IMR-90 (cell line): ENCODE measurements around the gene ZNF567. TPM values are rescaled to one million over a fixed set of nuclear protein-coding genes. Genes with fewer than 3 reads are reported as not detected.
"Not testable (repeated sequence)": the region's sequence is repeated elsewhere in the genome, so short reads cannot be mapped to it uniquely, and the experiment has no call there.

Experiments
- ATAC-seq: fragments of 200-7000 bp; cut with Tn5 transposase; 2 replicates; pipeline ENCODE4 v1.9.1; 2020; ENCODE audit warnings: low read depth, mild to moderate bottlenecking, moderate library complexity
- BruUV-seq: library from RNA; stranded (reverse); fragments of 400-500 nt; replicated peaks from 2 replicates; lab custom pipeline; 2021; lab: Mats Ljungman, UMichigan
- CTCF ChIA-PET: fragments of 300-600 bp; formaldehyde crosslinking; extraction: SDS; loops from one replicate; lab custom pipeline; 2021; ENCODE audit warnings: antibody characterized with exemption; lab: Yijun Ruan, JAX
- POLR2A ChIA-PET: fragments of 300-600 bp; sonication (Branson Sonifier 250); formaldehyde crosslinking; loops from one replicate; lab custom pipeline; 2022; ENCODE audit warnings: antibody characterized with exemption; ENCODE audit not compliant: unreplicated experiment; lab: Charles Lee
- DNase-seq: peaks from one replicate; pipeline ENCODE4 v3.0.0; 2013
- H2AFZ ChIP-seq: replicated peaks from 2 replicates; pipeline ENCODE3; 2013; ENCODE audit warnings: low read length, mild to moderate bottlenecking; ENCODE audit not compliant: poor library complexity
- H2AK5ac ChIP-seq: 2 replicates; pipeline ENCODE4 v1.6.1; 2013; ENCODE audit warnings: low read depth, low read length, inconsistent platforms
- H2AK9ac ChIP-seq: replicated peaks from 2 replicates; pipeline ENCODE3; 2013; ENCODE audit warnings: mild to moderate bottlenecking, low read depth, low read length, moderate library complexity; ENCODE audit not compliant: poor library complexity
- H2BK120ac ChIP-seq: 2 replicates; pipeline ENCODE4 v1.6.1; 2013; ENCODE audit warnings: low read depth, low read length, inconsistent platforms
- H2BK15ac ChIP-seq: 3 replicates; pipeline ENCODE4 v1.6.1; 2013; ENCODE audit warnings: low read depth, low read length, inconsistent platforms
- H2BK20ac ChIP-seq: 2 replicates; pipeline ENCODE4 v1.6.1; 2013; ENCODE audit warnings: low read depth, mild to moderate bottlenecking, inconsistent platforms, low read length, moderate library complexity
- H2BK5ac ChIP-seq: 2 replicates; pipeline ENCODE4 v1.6.1; 2013; ENCODE audit warnings: mild to moderate bottlenecking, low read depth, low read length, inconsistent platforms; ENCODE audit not compliant: poor library complexity, severe bottlenecking
- H3K14ac ChIP-seq: replicated peaks from 2 replicates; pipeline ENCODE4 v1.6.1; 2013; ENCODE audit warnings: low read depth, low read length, inconsistent platforms
- H3K18ac ChIP-seq: 2 replicates; pipeline ENCODE4 v1.6.1; 2013; ENCODE audit warnings: low read depth, low read length, control low read depth
- H3K23ac ChIP-seq: 2 replicates; pipeline ENCODE4 v1.6.1; 2013; ENCODE audit warnings: low read depth, low read length, inconsistent platforms
- H3K27ac ChIP-seq: 2 replicates; pipeline ENCODE4 v1.5.1; 2013; ENCODE audit warnings: mild to moderate bottlenecking, control low read depth, low read length; ENCODE audit not compliant: insufficient read depth
- H3K27me3 ChIP-seq: 2 replicates; pipeline ENCODE4 v1.6.1; 2013; ENCODE audit warnings: low read length; ENCODE audit not compliant: control insufficient read depth, insufficient read depth
- H3K36me3 ChIP-seq: 2 replicates; pipeline ENCODE4 v1.6.1; 2013; ENCODE audit warnings: low read length, mixed read lengths; ENCODE audit not compliant: control insufficient read depth, insufficient read depth
- H3K4ac ChIP-seq: 2 replicates; pipeline ENCODE4 v1.6.1; 2013; ENCODE audit warnings: low read depth, low read length, inconsistent platforms
- H3K4me1 ChIP-seq: 2 replicates; pipeline ENCODE4 v1.6.1; 2013; ENCODE audit warnings: low read length, mixed read lengths; ENCODE audit not compliant: control insufficient read depth, insufficient read depth
- H3K4me2 ChIP-seq: 2 replicates; pipeline ENCODE4 v1.6.1; 2013; ENCODE audit warnings: low read depth, mild to moderate bottlenecking, control low read depth, low read length, moderate library complexity
- H3K4me3 ChIP-seq: 2 replicates; pipeline ENCODE4 v1.5.1; 2013; ENCODE audit warnings: low read depth, mild to moderate bottlenecking, control low read depth, low read length, moderate library complexity; ENCODE audit not compliant: insufficient read depth
- H3K56ac ChIP-seq: 2 replicates; pipeline ENCODE4 v1.6.1; 2013; ENCODE audit warnings: low read length, inconsistent platforms; ENCODE audit not compliant: insufficient read depth; ENCODE audit errors: extremely low read depth
- H3K79me1 ChIP-seq, 2 experiments: 2 replicates each; pipeline ENCODE4 v1.6.1; 2013; ENCODE audit warnings: low read length in 2 of 2, inconsistent platforms in 1 of 2, low read depth in 1 of 2
- H3K9ac ChIP-seq: 2 replicates; pipeline ENCODE4 v1.6.1; 2013; ENCODE audit warnings: low read depth, low read length, control low read depth
- H3K9me1 ChIP-seq: 2 replicates; pipeline ENCODE4 v1.6.1; 2013; ENCODE audit warnings: low read length, inconsistent platforms; ENCODE audit not compliant: insufficient read depth
- H3K9me3 ChIP-seq: 2 replicates; pipeline ENCODE4 v1.6.1; 2013; ENCODE audit warnings: low read length; ENCODE audit not compliant: control insufficient read depth, insufficient read depth
- H4K20me1 ChIP-seq: 2 replicates; pipeline ENCODE4 v1.6.1; 2013; ENCODE audit warnings: low read length, inconsistent platforms; ENCODE audit not compliant: insufficient read depth
- H4K5ac ChIP-seq: 2 replicates; pipeline ENCODE4 v1.6.1; 2013; ENCODE audit warnings: mild to moderate bottlenecking, low read depth, low read length, control low read depth
- H4K8ac ChIP-seq, 2 experiments: 2 replicates each; pipeline ENCODE4 v1.6.1; 2013; ENCODE audit warnings: low read depth in 2 of 2, low read length in 2 of 2, control low read depth in 1 of 2, inconsistent platforms in 1 of 2
- H4K91ac ChIP-seq: 2 replicates; pipeline ENCODE4 v1.6.1; 2013; ENCODE audit warnings: low read depth, low read length, inconsistent platforms; ENCODE audit not compliant: insufficient read depth
- RFX5 ChIP-seq: IDR thresholded peaks from 2 replicates; pipeline ENCODE4 v1.8.0; 2012; ENCODE audit warnings: low read depth, mild to moderate bottlenecking, low read length, moderate library complexity
- WGBS, 2 experiments: methylation state at CpG; one replicate each; pipeline versions ENCODE4 v1.1.5 to v1.1.7; 2013; ENCODE audit warnings: missing lambda C conversion rate in 2 of 2; ENCODE audit not compliant: insufficient read length in 1 of 2; ENCODE audit errors: extremely low coverage in 2 of 2; 5-methylcytosine and 5-hydroxymethylcytosine counted together
- dilution Hi-C: fragments of 300-500 bp; cut with HindIII; formaldehyde crosslinking; loops from one replicate; pipeline ENCODE4 v1.14.3; 2018; ENCODE audit warnings: low sequenced_read_pairs; ENCODE audit not compliant: unreplicated experiment
- in situ Hi-C: fragments of 300-500 bp; cut with MboI; formaldehyde crosslinking; loops from 3 replicates; pipeline ENCODE4 v1.14.3; 2019; ENCODE audit warnings: low sequenced_read_pairs, inconsistent platforms, mixed read lengths
- intact Hi-C: fragments of 100-400 bp; cut with micrococcal nuclease; formaldehyde crosslinking; loops from 2 replicates; pipeline ENCODE4 v1.10.0; 2022
- polyA plus RNA-seq, 3 experiments: library from polyadenylated mRNA; depleted of rRNA; stranded (reverse); fragments of >200 nt; gene quantifications; 2 replicates each; pipeline ENCODE4 v1.2.3, GENCODE V29; 2012; ENCODE audit warnings: low replicate concordance in 1 of 3
- total RNA-seq: library from RNA; depleted of rRNA; stranded (reverse); fragments of >200 nt; gene quantifications from 2 replicates; pipeline ENCODE4 v1.2.3, GENCODE V29; 2012

Gene ZNF567
- total and polyA plus RNA-seq, 2 of the 4 experiments (the other 2 are of a cell fraction): 3.4 to 6.1 TPM

DNA sequence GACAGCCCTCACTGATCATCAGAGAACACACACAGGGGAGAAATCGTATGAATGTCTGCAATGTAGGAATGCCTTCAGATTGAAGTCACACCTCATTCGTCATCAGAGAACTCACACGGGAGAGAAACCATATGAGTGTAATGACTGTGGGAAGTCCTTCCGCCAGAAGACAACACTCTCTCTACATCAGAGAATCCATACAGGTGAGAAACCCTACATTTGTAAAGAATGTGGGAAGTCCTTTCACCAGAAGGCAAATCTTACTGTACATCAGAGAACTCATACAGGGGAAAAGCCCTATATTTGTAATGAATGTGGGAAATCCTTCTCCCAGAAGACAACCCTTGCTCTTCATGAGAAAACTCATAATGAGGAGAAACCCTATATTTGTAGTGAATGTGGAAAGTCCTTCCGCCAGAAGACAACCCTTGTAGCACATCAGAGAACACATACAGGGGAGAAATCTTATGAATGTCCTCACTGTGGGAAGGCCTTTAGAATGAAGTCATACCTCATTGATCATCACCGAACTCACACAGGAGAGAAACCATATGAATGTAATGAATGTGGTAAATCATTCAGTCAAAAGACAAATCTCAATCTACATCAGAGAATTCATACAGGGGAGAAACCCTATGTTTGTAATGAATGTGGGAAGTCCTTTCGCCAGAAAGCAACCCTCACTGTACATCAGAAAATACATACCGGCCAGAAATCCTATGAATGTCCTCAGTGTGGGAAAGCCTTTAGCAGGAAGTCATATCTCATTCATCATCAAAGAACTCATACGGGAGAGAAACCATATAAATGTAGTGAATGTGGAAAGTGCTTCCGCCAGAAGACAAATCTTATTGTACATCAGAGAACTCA lies 32.5 kb downstream of the ZNF567 start:
- H3K4ac ChIP-seq: no peak overlapping the region
- WGBS, 2 experiments: no CpG with 5 or more reads among the region's 10 CpGs
- H4K5ac ChIP-seq: no peak overlapping the region
- no peak overlapping the region for H2BK120ac ChIP-seq
- no peak overlapping the region for H2AFZ ChIP-seq
- intact Hi-C loops: no loop called here
- H3K9ac ChIP-seq: no peak overlapping the region
- no peak overlapping the region for H3K18ac ChIP-seq
- no peak overlapping the region for H3K14ac ChIP-seq
- peaks cover 21% of the 10 kb centered on the region for H3K36me3 ChIP-seq
- no peak overlapping the region for H2AK5ac ChIP-seq
- dilution Hi-C loops: no loop called here
- no peak overlapping the region for H4K91ac ChIP-seq
- H3K4me2 ChIP-seq: no peak overlapping the region
- no peaks in the 10 kb centered on the region for H4K20me1 ChIP-seq
- ChIA-PET CTCF (no interaction called here), POLR2A (no interaction called here)
- peaks cover 59% of the 10 kb centered on the region for H3K9me3 ChIP-seq
- no peaks in the 10 kb centered on the region for H3K9me1 ChIP-seq
- H2BK15ac ChIP-seq: no peak overlapping the region
- no TSS peak for BruUV-seq
- no peak for TF ChIP-seq RFX5
- H3K4me1 ChIP-seq: no peaks in the 10 kb centered on the region
- no peak overlapping the region for H2BK5ac ChIP-seq
- H3K79me1 ChIP-seq: no peaks in the 10 kb centered on the region; a peak in 1 of 4 replicates
- H2BK20ac ChIP-seq: no peak overlapping the region
- no peaks in the 10 kb centered on the region for H3K27me3 ChIP-seq
- in situ Hi-C loops: no loop called here
- H4K8ac ChIP-seq: no peak overlapping the region
- H3K23ac ChIP-seq: no peak overlapping the region
- H3K4me3 ChIP-seq: no peak overlapping the region
- no peak for ATAC-seq
- no peak overlapping the region for H3K56ac ChIP-seq
- no peak for DNase-seq
- no peak overlapping the region for H2AK9ac ChIP-seq
- H3K27ac ChIP-seq: no peak overlapping the region

DNA sequence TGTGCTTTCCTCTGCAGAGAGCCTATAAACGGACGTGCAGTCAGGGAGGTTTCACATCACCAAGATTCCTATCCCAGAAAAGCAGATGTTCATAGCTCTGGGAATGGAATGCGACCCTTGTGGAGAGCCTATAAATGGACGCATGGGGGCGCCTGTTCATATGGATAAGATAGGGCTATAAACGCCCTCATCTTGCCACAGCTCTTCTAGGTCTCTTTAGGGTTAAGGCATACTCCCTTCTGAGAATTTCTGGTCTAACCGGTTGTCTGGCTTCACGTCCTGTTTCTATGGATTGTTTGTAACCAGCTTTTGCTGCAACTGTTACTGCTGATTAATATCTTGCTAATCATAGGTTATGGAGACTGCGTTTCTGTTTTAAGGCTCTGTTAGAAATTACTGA lies 48.8 kb downstream of the ZNF567 start:
- BruUV-seq, H3K18ac ChIP-seq, POLR2A ChIA-PET, H3K9me1 ChIP-seq, H2AFZ ChIP-seq, H2BK15ac ChIP-seq, H3K4me1 ChIP-seq, H2AK9ac ChIP-seq, H2AK5ac ChIP-seq, CTCF ChIA-PET, H3K14ac ChIP-seq, H4K20me1 ChIP-seq, H3K9ac ChIP-seq, H3K27ac ChIP-seq, H3K36me3 ChIP-seq, H3K56ac ChIP-seq, H3K4me3 ChIP-seq, H4K91ac ChIP-seq, intact Hi-C loops, H4K8ac ChIP-seq, H4K5ac ChIP-seq, H3K4ac ChIP-seq, H2BK5ac ChIP-seq, ATAC-seq, H3K79me1 ChIP-seq, dilution Hi-C loops, H2BK120ac ChIP-seq, H3K27me3 ChIP-seq, in situ Hi-C loops, H2BK20ac ChIP-seq, H3K4me2 ChIP-seq, H3K23ac ChIP-seq, DNase-seq: not testable (repeated sequence)
- no CpG with 5 or more reads among the region's 9 CpGs for whole genome bisulfite sequencing, 2 experiments
- H3K9me3 ChIP-seq: peaks cover 36% of the 10 kb centered on the region
